ENCODE data around the gene GJC3. TPM values are rescaled to one million over a fixed set of nuclear protein-coding genes. Genes with fewer than 3 reads are reported as not detected.

The GJC3 gene
- total RNA-seq, 1 donor from 2014 or later, result 0.54 TPM

GRCh38 chr7:99930376-99930775 lies 956 bp upstream of the GJC3 start:
- no peak for DNase-seq (ENCODE audit: low spot score in 2 of 2, unreplicated experiment in 2 of 2)
- TF ChIP-seq, protein P1, sequence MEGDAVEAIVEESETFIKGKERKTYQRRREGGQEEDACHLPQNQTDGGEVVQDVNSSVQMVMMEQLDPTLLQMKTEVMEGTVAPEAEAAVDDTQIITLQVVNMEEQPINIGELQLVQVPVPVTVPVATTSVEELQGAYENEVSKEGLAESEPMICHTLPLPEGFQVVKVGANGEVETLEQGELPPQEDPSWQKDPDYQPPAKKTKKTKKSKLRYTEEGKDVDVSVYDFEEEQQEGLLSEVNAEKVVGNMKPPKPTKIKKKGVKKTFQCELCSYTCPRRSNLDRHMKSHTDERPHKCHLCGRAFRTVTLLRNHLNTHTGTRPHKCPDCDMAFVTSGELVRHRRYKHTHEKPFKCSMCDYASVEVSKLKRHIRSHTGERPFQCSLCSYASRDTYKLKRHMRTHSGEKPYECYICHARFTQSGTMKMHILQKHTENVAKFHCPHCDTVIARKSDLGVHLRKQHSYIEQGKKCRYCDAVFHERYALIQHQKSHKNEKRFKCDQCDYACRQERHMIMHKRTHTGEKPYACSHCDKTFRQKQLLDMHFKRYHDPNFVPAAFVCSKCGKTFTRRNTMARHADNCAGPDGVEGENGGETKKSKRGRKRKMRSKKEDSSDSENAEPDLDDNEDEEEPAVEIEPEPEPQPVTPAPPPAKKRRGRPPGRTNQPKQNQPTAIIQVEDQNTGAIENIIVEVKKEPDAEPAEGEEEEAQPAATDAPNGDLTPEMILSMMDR (IDR thresholded peaks at IDR 0.05; ENCODE audit: unreplicated experiment), result no peak
- Mint-ChIP-seq H3K4me3 (no peak overlapping the region), H3K4me1 (peaks cover 32% of the 10 kb centered on the region), H3K36me3 (no peaks in the 10 kb centered on the region), H3K9me3 (no peaks in the 10 kb centered on the region), H3K27me3 (ENCODE audit: low read depth) (peaks cover 57% of the 10 kb centered on the region), H3K27ac (no peak overlapping the region)

- peaks cover 25% of the 10 kb centered on the region for H3K4me1 Mint-ChIP-seq
- TF ChIP-seq, protein P1 (IDR thresholded peaks at IDR 0.05; ENCODE audit: unreplicated experiment), result no peak
- DNase-seq (ENCODE audit: low spot score in 2 of 2, unreplicated experiment in 2 of 2), result no peak
- peaks cover 50% of the 10 kb centered on the region for H3K27me3 Mint-ChIP-seq (ENCODE audit: low read depth)
- no peaks in the 10 kb centered on the region for H3K36me3 Mint-ChIP-seq
- H3K9me3 Mint-ChIP-seq, result no peaks in the 10 kb centered on the region
- peak overlapping the region; percentile 57 for H3K4me3 Mint-ChIP-seq
- H3K27ac Mint-ChIP-seq, result no peak overlapping the region
These were observed 272 bp upstream of the GJC3 start for GRCh38 chr7:99929730-99930053.

DNA sequence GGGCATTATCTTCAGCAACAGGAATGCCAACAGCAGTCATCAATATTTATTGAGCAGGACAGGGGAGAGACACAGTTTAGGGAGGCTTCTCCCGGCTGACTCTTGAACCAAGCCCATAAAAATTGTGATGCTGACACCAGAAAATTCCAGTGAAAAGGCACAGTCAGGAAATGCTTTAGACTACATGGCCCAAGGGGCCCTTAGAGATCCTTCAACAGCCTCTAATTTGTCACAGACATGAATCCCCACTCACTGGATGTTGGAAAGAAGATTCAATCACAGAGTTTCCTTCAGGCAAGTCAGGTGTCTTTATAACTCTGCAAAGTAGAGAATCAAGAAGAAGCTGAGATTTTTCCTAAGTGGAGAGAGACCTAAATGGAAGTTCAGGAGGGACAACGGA lies 1.2 kb downstream of the GJC3 start:
- Mint-ChIP-seq H3K27ac (no peak overlapping the region), H3K4me1 (peaks cover 20% of the 10 kb centered on the region), H3K9me3 (no peaks in the 10 kb centered on the region), H3K36me3 (no peaks in the 10 kb centered on the region), H3K27me3 (ENCODE audit: low read depth) (peaks cover 40% of the 10 kb centered on the region), H3K4me3 (peak overlapping the region; percentile 32)
- TF ChIP-seq, protein P1 (IDR thresholded peaks at IDR 0.05; ENCODE audit: unreplicated experiment), result no peak
- DNase-seq (ENCODE audit: low spot score in 2 of 2, unreplicated experiment in 2 of 2), result no peak

DNA sequence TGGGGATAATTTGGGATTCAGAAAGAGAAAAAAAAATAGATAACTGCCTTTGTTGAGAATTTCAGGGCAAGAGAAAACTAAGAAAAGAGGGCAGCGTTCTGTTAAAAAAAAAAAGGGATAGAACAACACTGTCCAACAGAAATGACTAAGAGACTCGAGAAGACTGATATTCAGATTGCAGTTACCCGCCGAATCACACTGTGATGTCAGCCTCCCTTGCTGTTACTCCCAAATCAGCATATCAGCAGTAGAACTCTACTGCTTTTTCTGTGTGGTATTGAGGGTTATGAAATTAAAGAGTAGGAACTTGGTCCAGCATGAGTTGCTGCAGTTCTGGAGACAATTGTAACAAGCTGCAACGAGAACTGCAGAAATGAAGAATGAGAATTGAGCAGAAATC lies 1.9 kb downstream of the GJC3 start:
- H3K27ac Mint-ChIP-seq, result no peak overlapping the region
- peaks cover 20% of the 10 kb centered on the region for H3K4me1 Mint-ChIP-seq
- H3K36me3 Mint-ChIP-seq, result no peaks in the 10 kb centered on the region
- H3K27me3 Mint-ChIP-seq (ENCODE audit: low read depth), result peaks cover 36% of the 10 kb centered on the region
- no peak overlapping the region for H3K4me3 Mint-ChIP-seq
- H3K9me3 Mint-ChIP-seq, result no peaks in the 10 kb centered on the region
- TF ChIP-seq, protein P1 (IDR thresholded peaks at IDR 0.05; ENCODE audit: unreplicated experiment), result no peak
- no peak for DNase-seq (ENCODE audit: low spot score in 2 of 2, unreplicated experiment in 2 of 2)

DNA sequence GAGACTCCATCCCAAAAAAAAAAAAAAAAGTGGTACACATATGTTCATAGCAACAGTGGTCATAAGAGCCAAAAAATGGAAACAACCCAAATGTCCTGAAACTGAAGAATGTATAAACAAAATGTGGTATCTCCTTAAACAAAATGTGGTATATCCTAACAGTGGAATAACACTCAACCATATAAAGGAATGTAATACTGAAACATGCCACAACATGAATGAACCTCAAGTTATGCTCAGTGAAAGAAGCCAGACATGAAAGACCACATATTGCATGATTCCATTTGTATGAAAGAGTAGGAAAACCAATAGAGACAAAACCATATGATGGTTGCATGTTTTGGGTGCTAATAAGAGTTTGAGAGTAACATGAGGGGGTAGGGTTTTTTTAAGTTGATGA lies 3.1 kb downstream of the GJC3 start:
- Mint-ChIP-seq H3K27me3 (ENCODE audit: low read depth) (peaks cover 29% of the 10 kb centered on the region), H3K36me3 (peaks cover 9% of the 10 kb centered on the region), H3K4me1 (peaks cover 20% of the 10 kb centered on the region), H3K27ac (no peak overlapping the region), H3K9me3 (peaks cover 9% of the 10 kb centered on the region), H3K4me3 (no peak overlapping the region)
- no peak for DNase-seq (ENCODE audit: low spot score in 2 of 2, unreplicated experiment in 2 of 2)
- TF ChIP-seq, protein P1 (IDR thresholded peaks at IDR 0.05; ENCODE audit: unreplicated experiment), result no peak

DNA sequence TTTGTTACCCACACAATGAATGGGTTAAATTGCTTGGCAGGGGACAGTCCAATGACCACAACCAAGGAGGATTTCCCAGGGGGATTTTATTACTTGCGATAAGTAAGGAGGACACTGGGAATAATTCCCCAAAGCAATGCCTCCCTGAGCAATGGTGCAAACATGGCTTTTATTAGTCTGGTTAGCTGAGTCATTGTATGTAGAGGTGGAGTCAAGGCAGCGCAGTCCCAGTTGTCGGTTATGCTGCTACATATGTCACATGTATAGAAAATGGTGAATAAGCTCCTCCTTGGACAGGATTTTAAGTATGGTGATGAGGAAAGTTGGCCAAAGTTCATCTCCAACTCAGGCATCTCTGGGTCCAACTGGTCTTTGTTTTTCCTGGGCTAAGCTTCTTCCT lies 6.2 kb downstream of the GJC3 start:
- Mint-ChIP-seq H3K9me3 (peaks cover 16% of the 10 kb centered on the region), H3K4me3 (no peak overlapping the region), H3K27ac (no peak overlapping the region), H3K27me3 (ENCODE audit: low read depth) (peaks cover 19% of the 10 kb centered on the region), H3K36me3 (peaks cover 16% of the 10 kb centered on the region), H3K4me1 (peaks cover 8% of the 10 kb centered on the region)
- no peak for DNase-seq (ENCODE audit: low spot score in 2 of 2, unreplicated experiment in 2 of 2)
- TF ChIP-seq, protein P1 (IDR thresholded peaks at IDR 0.05; ENCODE audit: unreplicated experiment), result no peak
